Measurements from ENCODE around the gene RAD51C.
A peak's percentile ranks its signal among the peaks of the same experiment; 100 is the strongest.
"Not testable (repeated sequence)": the region's sequence is repeated elsewhere in the genome, so short reads cannot be mapped to it uniquely, and the experiment has no call there.

The RAD51C gene

GRCh38 chr17:58747674-58748073, 55.3 kb downstream of the RAD51C start:
- DNase-seq = no peak

DNA sequence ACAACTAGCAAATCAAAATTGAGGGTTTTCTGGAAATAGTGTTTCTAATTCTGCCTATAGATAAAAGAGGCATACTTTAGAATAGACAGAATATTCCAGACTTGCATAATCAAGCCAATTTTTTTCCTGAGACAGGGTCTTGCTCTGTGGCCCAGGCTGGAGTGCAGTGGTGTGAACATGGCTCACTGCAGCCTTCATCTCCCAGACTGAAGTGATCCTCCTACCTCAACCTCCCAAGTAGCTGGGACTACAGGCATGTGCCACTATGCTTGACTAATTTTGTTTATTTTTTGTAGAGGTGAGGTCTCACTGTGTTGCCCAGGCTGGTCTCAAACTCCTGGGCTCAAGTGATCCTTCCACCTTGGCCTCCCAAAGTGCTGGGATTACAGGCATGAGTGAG, 57.2 kb downstream of the RAD51C start:
- not testable (repeated sequence) for DNase-seq

GRCh38 chr17:58753026-58753425, 60.6 kb downstream of the RAD51C start:
- no peak for DNase-seq

GRCh38 chr17:58755269-58755576, 62.8 kb downstream of the RAD51C start:
- DNase-seq = no peak

GRCh38 chr17:58755577-58756245, 63.3 kb downstream of the RAD51C start, which contains the start of gene PPM1E:
PPM1E (plus strand) TSS chr17:58755854.
- DNase-seq = peak; percentile 46 to 52

GRCh38 chr17:58756246-58757161, 64.1 kb downstream of the RAD51C start:
- peak; percentile 5 to 24 for DNase-seq

GRCh38 chr17:58757162-58757613, 64.8 kb downstream of the RAD51C start:
- DNase-seq = no peak

DNA sequence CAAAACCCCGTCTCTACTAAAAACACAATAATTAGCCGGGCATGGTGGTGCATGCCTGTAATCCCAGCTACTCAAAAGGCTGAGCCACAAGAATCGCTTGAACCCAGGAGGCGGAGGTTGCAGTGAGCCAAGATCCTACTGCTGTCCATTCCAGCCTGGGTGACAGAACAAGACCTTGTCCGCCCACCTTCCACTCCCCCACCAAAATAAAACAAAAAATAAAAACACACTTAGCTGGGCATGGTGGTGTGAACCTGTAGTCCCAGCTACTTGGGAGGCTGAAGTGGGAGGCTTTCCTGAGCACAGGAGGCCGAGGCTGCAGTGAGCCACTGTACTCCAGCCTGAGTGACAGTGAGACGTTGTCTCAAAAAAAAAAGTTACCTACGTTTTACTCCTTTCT, 66.5 kb downstream of the RAD51C start:
- DNase-seq = no peak

DNA sequence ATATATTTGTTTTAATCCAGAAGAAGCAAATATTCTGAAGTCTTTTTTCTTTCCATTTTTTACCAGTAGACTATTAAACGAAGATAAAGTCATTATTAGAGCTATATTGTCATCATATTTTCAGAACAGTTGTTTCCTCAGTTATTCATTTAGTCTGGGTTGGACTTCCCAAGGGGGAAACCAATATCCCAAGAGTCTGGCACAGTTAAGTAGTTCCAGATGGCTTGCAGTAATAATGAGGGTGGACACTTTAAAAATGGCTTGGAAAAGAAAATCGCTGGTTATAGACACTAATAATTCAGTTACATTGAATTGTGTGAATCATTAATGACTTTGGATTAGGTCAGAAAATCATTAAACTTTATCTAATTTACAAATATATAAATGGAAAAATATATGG, 67.1 kb downstream of the RAD51C start:
- DNase-seq = no peak

GRCh38 chr17:58760248-58760647, 67.8 kb downstream of the RAD51C start:
- DNase-seq = no peak

DNA sequence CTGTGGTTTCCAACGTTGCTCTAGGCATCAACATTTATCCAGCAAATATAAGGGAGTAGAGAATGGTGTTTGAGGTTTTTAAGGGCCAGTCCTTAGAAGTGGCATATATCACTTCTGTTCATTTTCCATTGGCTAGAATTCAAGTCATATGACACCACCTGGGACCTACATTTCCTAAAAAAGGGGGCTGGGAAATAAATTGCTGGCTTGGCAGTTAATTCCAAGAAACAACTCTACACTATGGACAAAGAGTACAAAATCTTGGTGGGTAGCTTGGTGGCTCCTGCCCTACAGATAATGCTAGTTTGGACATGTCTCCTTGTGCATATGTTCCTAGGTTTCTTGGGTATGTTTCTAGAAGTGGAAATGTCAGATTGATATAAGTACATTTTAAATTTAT, 70.9 kb downstream of the RAD51C start:
- DNase-seq = no peak

- no peak for DNase-seq
Measured at GRCh38 chr17:58764373-58764772, 72.0 kb downstream of the RAD51C start.

DNA sequence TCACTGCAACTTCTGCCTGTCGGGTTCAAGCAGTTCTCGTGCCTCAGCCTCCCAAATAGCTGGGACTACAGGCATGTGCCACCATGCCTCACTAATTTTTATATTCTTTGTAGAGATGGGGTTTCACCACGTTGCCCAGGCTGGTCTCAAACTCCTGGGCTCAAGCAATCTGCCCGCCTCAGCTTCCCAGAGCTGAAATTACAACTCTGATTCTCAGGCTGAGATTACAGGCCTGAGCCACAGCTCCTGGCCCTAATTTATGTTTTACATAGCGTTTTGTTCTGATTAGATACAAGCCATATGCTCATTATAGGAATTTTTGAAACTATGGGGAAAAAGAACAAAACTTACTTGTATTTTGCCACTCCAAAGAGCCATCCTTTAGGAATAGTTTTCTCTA, 86.1 kb downstream of the RAD51C start:
- not testable (repeated sequence) for DNase-seq

- no peak for DNase-seq
Measured at GRCh38 chr17:58779446-58779845, 87.0 kb downstream of the RAD51C start.

- DNase-seq = no peak
Measured at GRCh38 chr17:58783380-58783779, 91.0 kb downstream of the RAD51C start.

- DNase-seq = no peak
Measured at GRCh38 chr17:58785097-58785496, 92.7 kb downstream of the RAD51C start.

Measured in activated CD4-positive, alpha-beta T cell treated with anti-CD3 and anti-CD28 coated beads, Interleukin-2, amount 50 U/mL, for 48 hours (primary cell).